A549 (cell line): Measurements from ENCODE around the gene KLRF1. TPM values are rescaled to one million over a fixed set of nuclear protein-coding genes. Genes with fewer than 3 reads are reported as not detected.

Source experiments
- ATAC-seq, 2 experiments: fragments of 200-7000 bp in 1 of 2; fragments of >200 bp in 1 of 2; cut with Nextera tagmentation in 1 of 2; cut with Tn5 transposase in 1 of 2; 3 replicates each; pipeline versions ENCODE4 v1.8.0 to v1.9.1; 2018 to 2020; ENCODE audit warnings: mild to moderate bottlenecking in 1 of 2, moderate library complexity in 1 of 2
- CTCF ChIA-PET: fragments of 300-600 bp; sonication (Branson Sonifier 250); formaldehyde crosslinking; extraction: SDS; loops from one replicate; lab custom pipeline; 2021; ENCODE audit warnings: antibody characterized with exemption, inconsistent platforms; lab: Yijun Ruan, JAX
- POLR2A ChIA-PET: fragments of 350-600 bp; formaldehyde crosslinking; extraction: SDS; loops from one replicate; lab custom pipeline; 2021; ENCODE audit warnings: antibody characterized with exemption, inconsistent platforms; lab: Yijun Ruan, JAX
- DNase-seq, 2 experiments: peaks; one replicate each; pipeline versions ENCODE4 v3.0.0 to v3.0.0-alpha.2; 2011 to 2016; ENCODE audit warnings: low read depth in 1 of 2, low spot score in 1 of 2
- FAIRE-seq: peaks from 2 replicates; lab custom pipeline; 2011; peaks lifted over from hg19 to GRCh38; lab: Jason Lieb, UNC
- H3K27ac ChIP-seq, 2 experiments: fragments of >200 bp; sonication (Bioruptor Twin); formaldehyde crosslinking; 3 replicates each; pipeline ENCODE4 v1.5.1; 2016 to 2017
- H3K4me1 ChIP-seq: fragments of >200 bp; sonication (Bioruptor Twin); formaldehyde crosslinking; 3 replicates; pipeline ENCODE4 v1.6.1; 2016
- H3K4me2 ChIP-seq: fragments of >200 bp; sonication (Bioruptor Twin); formaldehyde crosslinking; 3 replicates; pipeline ENCODE4 v1.6.1; 2016
- H3K4me3 ChIP-seq: fragments of >200 bp; sonication (Bioruptor Twin); formaldehyde crosslinking; 3 replicates; pipeline ENCODE4 v1.5.1; 2016
- H3K9me3 ChIP-seq: fragments of >200 bp; sonication (Bioruptor Twin); formaldehyde crosslinking; 3 replicates; pipeline ENCODE4 v1.6.1; 2016
- CBX2 ChIP-seq: fragments of 200-600 bp; sonication (generic); IDR thresholded peaks from 2 replicates; pipeline ENCODE4 v1.6.1; 2016; ENCODE audit warnings: low read depth, mild to moderate bottlenecking, borderline replicate concordance
- CBX8 ChIP-seq: fragments of 200-600 bp; sonication (generic); IDR thresholded peaks from 2 replicates; pipeline ENCODE4 v1.6.1; 2016
- CTCF ChIP-seq: fragments of >200 bp; sonication (Bioruptor Twin); formaldehyde crosslinking; IDR thresholded peaks from 3 replicates; pipeline ENCODE4 v1.5.1; 2016
- EHMT2 ChIP-seq: fragments of 200-600 bp; sonication (generic); IDR thresholded peaks from 2 replicates; pipeline ENCODE4 v1.6.1; 2016; ENCODE audit warnings: antibody characterized with exemption, low read depth, mild to moderate bottlenecking, moderate library complexity
- EP300 ChIP-seq, 2 experiments: fragments of >200 bp; sonication (Bioruptor Twin); formaldehyde crosslinking; IDR thresholded peaks; 2 replicates in 1 of 2; 3 replicates in 1 of 2; pipeline ENCODE4 v1.6.1; 2016 to 2017
- ESRRA ChIP-seq: fragments of 150-350 bp; IDR thresholded peaks from 2 replicates; pipeline ENCODE4 v1.6.1; 2014; ENCODE audit warnings: mild to moderate bottlenecking, low read length, borderline replicate concordance
- GATA3 ChIP-seq: IDR thresholded peaks from 2 replicates; pipeline ENCODE4 v1.6.1; 2012; ENCODE audit warnings: borderline replicate concordance
- HDAC2 ChIP-seq: fragments of 200-600 bp; sonication (generic); IDR thresholded peaks from 2 replicates; pipeline ENCODE4 v1.6.1; 2016
- HES2 ChIP-seq: fragments of >200 bp; sonication (Bioruptor Twin); formaldehyde crosslinking; IDR thresholded peaks from 2 replicates; pipeline ENCODE4 v1.6.1; 2016
- HMGXB4 ChIP-seq: fragments of 250-450 bp; sonication (Bioruptor Pico); IDR thresholded peaks from 2 replicates; pipeline ENCODE4 v1.5.0; 2021; ENCODE audit warnings: mild to moderate bottlenecking, moderate library complexity, borderline replicate concordance
- MAX ChIP-seq: IDR thresholded peaks from 2 replicates; pipeline ENCODE4 v1.6.1; 2012
- NFE2L2 ChIP-seq: fragments of 150-350 bp; conservative IDR thresholded peaks from 2 replicates; pipeline ENCODE4 v1.6.1; 2014; ENCODE audit warnings: low read length
- NPAS2 ChIP-seq: fragments of 250-450 bp; sonication (Bioruptor Pico); IDR thresholded peaks from 2 replicates; pipeline ENCODE4 v1.8.0; 2022; ENCODE audit warnings: mild to moderate bottlenecking, moderate library complexity, borderline replicate concordance
- NR3C1 ChIP-seq: fragments of >200 bp; sonication (Bioruptor Twin); formaldehyde crosslinking; IDR thresholded peaks from 3 replicates; pipeline ENCODE4 v1.6.1; 2017
- POLR2A ChIP-seq: IDR thresholded peaks from 2 replicates; pipeline ENCODE4 v1.6.1; 2012; ENCODE audit warnings: mild to moderate bottlenecking, low read length
- RAD21 ChIP-seq, 2 experiments: fragments of >200 bp in 1 of 2; sonication (Bioruptor Twin) in 1 of 2; formaldehyde crosslinking in 1 of 2; IDR thresholded peaks in 1 of 2; conservative IDR thresholded peaks in 1 of 2; 2 replicates in 1 of 2; 3 replicates in 1 of 2; pipeline ENCODE4 v1.6.1; 2012 to 2018; ENCODE audit warnings: inconsistent platforms in 1 of 2
- RARB ChIP-seq: fragments of 250-450 bp; sonication (Bioruptor Pico); IDR thresholded peaks from 2 replicates; pipeline ENCODE4 v1.8.0; 2021; ENCODE audit warnings: mild to moderate bottlenecking, moderate library complexity
- RNF2 ChIP-seq: fragments of 200-600 bp; sonication (generic); IDR thresholded peaks from 2 replicates; pipeline ENCODE4 v1.6.1; 2016; ENCODE audit warnings: low read depth, mild to moderate bottlenecking, antibody characterized with exemption, moderate library complexity, borderline replicate concordance
- SMC3 ChIP-seq: fragments of >200 bp; sonication (Bioruptor Twin); formaldehyde crosslinking; IDR thresholded peaks from 3 replicates; pipeline ENCODE4 v1.6.1; 2018; ENCODE audit warnings: inconsistent platforms
- TP53 ChIP-seq: fragments of 250-450 bp; sonication (Bioruptor Pico); IDR thresholded peaks from 2 replicates; pipeline ENCODE4 v1.5.0; 2021; ENCODE audit warnings: mild to moderate bottlenecking, moderate library complexity
- USF2 ChIP-seq: fragments of 450-650 bp; IDR thresholded peaks from 2 replicates; pipeline ENCODE4 v1.6.1; 2014; ENCODE audit warnings: antibody characterized with exemption
- ZFP36 ChIP-seq: fragments of 450-650 bp; IDR thresholded peaks from 2 replicates; pipeline ENCODE4 v1.6.1; 2014; ENCODE audit warnings: borderline replicate concordance; ENCODE audit not compliant: partially characterized antibody
- WGBS: methylation state at CpG from one replicate; pipeline ENCODE4 v1.1.6; 2017; ENCODE audit errors: missing lambda C conversion rate; 5-methylcytosine and 5-hydroxymethylcytosine counted together
- polyA plus RNA-seq, 4 experiments: library from polyadenylated mRNA; depleted of rRNA in 3 of 4; stranded (reverse); fragments of >200 nt; fragmentation: RNase III in 1 of 4; extraction: RNeasy Plus Mini Kit Qiagen cat#74134 plus additional on column Dnase treatment in 1 of 4; gene quantifications; 2 replicates in 3 of 4; 3 replicates in 1 of 4; pipeline ENCODE4 v1.2.3, GENCODE V29; 2011 to 2017

Gene KLRF1
- polyA plus RNA-seq, 2 of the 4 experiments (the other 2 are of a cell fraction), result not detected

- Histone ChIP-seq H3K4me2 (no peak overlapping the region), H3K9me3 (no peaks in the 10 kb centered on the region), H3K4me1 (no peaks in the 10 kb centered on the region), H3K4me3 (no peak overlapping the region), H3K27ac (no peak overlapping the region)
- DNase-seq (no peak), ATAC-seq (no peak), FAIRE-seq (no peak)
- POLR2A ChIA-PET, result no interaction called here
- TF ChIP-seq CTCF (no peak), TP53 (CRISPR knock-in tag) (no peak), ESRRA (no peak), RARB (CRISPR knock-in tag) (no peak), RAD21 (conservative IDR thresholded peaks at IDR 0.05 in 1 of 2, IDR thresholded peaks at IDR 0.05 in 1 of 2) (no peak), POLR2A (no peak), USF2 (no peak), MAX (no peak), RNF2 (no peak), NR3C1 (no peak), NFE2L2 (no peak), HDAC2 (no peak), CBX8 (no peak), HES2 (no peak)
- CTCF ChIA-PET, result no interaction called here
Measured at GRCh38 chr12:9858135-9858534, 30.9 kb downstream of the KLRF1 start.

- H3K4me3 ChIP-seq, result no peak overlapping the region
- no peak for DNase-seq
Measured at GRCh38 chr12:9864913-9865675, 37.8 kb downstream of the KLRF1 start.

More at GRCh38 chr12:9864913-9865675, 37.8 kb downstream of the KLRF1 start:
- peak overlapping the region; percentile 76 for H3K4me2 ChIP-seq
- H3K9me3 ChIP-seq, result no peaks in the 10 kb centered on the region
- TF ChIP-seq ZFP36, result no peak
- TF ChIP-seq HMGXB4, result no peak
- no peak for TF ChIP-seq GATA3
- no peak for TF ChIP-seq EHMT2
- TF ChIP-seq EP300 (IDR thresholded peaks at IDR 0.05), result no peak
- TF ChIP-seq RARB (CRISPR knock-in tag), result no peak
- TF ChIP-seq SMC3, result no peak
- no peak for TF ChIP-seq CBX2
- no peak for TF ChIP-seq NPAS2 (CRISPR knock-in tag)
- TF ChIP-seq, all 56 proteins: peak for 0
- CTCF ChIA-PET, result interaction anchor here (0.6 to 0.9 kb wide), 2 partner anchors 16 to 196 kb away, joined by 3 read pairs; no protein-coding TSS in a partner anchor
- Histone ChIP-seq H3K4me1 (no peaks in the 10 kb centered on the region), H3K27ac (no peak overlapping the region)
- 38% methylated on average over 4 of the region's 4 CpGs for WGBS
- POLR2A ChIA-PET, result no interaction called here
- FAIRE-seq (no peak), ATAC-seq (no peak; a peak in 1 of 6 replicates)
